Stimulated activated CD8-positive, alpha-beta memory T cell treated with anti-CD3 and anti-CD28 coated beads, Interleukin-12 subunit alpha, Interleukin-12 subunit beta, amount 100 ng/mL, for 1 hour (primary cell): ENCODE results near the gene NAALADL2.
"Not testable (repeated sequence)": the region's sequence is repeated elsewhere in the genome, so short reads cannot be mapped to it uniquely, and the experiment has no call there.

Source experiments
- DNase-seq: peaks from one replicate; pipeline ENCODE4 v3.0.0-alpha.2; 2020; ENCODE audit warnings: low read depth

Gene NAALADL2

DNA sequence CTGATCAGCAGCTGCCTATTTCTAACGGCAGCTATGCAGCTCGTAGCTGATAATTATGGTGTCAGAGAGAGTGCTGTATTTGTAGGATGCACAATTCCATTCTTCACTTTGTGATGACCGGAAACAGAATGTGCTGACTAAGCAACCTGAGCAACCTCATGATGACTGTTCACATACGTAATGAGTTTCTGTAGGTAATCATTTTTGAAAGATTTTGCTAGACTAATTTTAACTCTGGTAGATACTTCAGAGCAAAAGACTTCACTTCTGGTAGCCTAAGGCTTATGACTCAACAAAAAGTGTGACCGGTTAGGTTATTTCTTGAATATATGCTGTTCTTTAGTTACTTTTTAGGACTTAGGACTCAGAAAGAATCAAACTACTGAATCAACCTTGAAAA lies 567.7 kb downstream of the NAALADL2 start:
- no peak for DNase-seq

DNA sequence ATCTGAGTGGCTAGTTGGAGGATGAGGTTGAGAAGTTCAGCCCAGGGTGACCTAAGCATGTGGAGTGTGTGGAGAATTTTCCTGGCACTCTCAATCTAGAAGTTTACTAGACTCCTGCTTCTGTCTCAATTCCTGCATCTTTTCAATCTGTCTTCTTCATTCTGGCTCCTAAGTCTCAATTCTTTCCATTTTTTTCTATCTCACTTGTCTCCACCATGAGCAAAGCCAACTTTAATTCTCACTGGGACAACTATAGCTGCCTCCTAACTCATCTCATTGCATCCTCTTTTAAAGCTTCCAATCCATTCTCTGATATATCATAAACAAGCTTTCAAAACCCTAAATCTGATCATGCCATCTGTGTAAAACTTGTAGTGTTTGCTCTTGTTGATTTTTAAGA lies 569.3 kb downstream of the NAALADL2 start:
- no peak for DNase-seq

DNA sequence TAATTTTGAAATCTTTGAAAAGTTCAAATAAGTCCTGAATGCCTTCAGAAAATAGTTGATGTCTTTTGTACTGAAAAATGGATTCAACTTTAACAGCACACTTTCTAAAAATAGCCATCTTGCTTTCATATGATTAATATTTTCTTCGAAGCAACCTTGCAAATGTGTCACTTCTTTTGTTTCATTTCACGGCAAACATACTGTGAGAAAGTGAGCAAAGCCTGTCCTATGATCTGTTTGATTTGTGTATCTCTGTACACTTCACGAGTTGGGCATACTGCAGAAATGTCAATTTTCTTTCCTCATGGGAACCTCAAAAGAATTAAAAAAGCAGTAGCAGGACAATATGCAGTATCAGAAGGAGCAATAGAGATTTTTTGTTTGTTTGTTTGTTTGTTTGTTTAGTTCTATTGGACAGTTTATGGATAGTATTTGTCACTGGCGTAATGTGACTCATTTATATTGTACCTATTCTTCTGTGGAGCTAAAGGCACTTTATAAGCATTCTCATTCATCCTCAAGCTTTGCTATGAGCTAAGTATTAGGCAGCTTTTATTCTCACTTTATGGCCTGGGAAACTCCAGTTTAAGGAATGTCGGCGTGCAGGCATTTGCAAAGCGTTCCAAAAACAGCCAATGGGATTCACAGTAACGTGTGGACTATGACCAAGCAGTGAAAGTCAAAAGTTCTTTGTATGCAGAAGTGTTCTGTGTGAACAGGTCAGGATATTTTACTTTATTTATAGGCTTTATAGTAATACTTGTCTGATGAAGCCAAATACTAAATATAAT lies 572.0 kb downstream of the NAALADL2 start:
- no peak for DNase-seq

DNA sequence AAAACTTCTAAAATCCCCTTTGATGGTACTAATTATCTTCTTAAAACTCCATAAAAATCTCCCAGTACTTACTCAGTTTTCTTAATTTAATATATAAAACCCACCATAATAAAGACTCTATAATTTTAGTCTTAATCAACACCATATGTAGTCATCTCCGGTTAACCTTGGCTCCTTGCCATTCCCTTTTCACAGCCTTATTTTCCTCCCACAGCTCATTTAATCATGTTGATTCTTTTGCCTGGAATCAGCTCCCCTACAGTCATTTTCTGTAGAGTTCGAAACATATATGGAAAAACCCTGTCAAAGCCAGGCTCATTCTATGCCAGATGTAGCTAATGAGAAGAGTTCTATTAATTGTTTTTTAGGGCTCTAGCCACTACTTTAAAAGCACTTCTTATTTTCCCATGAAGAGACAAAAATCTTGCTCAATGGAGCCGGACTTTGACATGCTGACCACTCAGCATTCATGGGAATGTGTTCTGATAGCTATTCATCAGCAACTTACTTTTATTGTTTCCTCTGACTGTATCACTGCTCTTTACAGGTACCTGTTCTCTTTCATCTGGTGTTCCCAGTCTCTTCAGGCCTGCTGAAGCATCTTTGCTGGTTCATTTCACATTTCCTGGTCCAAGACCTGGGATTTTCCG lies 573.4 kb downstream of the NAALADL2 start:
- no peak for DNase-seq

DNA sequence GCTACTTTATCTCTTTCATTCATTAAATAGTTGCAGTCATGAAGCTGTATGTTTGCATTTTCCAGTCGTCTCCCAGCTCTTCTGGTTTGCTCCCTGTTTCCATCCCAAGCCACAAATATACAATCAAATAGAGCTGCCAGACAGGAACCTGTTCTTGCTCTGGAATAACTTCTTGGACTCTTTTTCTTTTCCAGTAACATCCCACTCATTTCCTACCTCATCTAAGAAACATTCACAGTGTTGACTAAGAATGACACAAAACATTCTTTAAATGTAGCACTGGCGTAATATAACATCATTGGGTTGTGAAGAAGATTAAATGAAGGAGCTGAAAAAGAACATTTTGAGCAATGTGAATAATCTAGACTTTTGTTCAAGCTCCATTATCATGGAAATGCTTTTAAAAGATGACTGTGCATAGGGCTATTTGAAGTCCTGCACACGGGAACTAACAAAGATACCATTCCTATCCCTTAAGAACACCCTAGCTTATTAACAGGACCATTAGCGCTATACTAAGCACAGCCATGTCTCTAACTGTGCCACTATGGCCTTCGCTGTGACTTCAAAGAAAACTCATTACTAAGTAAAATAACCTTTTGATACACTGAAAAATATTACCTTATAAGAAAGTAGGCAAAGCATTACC lies 574.0 kb downstream of the NAALADL2 start:
- no peak for DNase-seq

DNA sequence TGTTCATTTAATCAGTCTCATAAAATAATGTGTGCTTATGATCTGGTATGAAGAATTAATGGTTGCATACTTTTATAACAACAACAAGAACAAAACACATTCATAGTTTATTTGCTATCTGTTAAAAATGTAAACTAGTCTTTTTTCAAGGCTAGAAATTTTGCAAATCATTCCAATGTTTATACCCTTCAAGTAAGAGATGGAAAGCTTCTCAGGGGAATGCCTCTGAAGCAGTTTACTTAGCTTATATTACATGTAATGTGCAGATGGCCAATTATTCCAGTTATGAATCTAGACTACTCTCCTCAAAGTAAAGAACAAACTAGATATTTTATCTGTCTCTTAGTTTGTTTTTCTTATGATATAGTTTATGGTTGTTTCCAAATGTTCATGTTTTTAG lies 575.4 kb downstream of the NAALADL2 start:
- DNase-seq, result no peak

DNA sequence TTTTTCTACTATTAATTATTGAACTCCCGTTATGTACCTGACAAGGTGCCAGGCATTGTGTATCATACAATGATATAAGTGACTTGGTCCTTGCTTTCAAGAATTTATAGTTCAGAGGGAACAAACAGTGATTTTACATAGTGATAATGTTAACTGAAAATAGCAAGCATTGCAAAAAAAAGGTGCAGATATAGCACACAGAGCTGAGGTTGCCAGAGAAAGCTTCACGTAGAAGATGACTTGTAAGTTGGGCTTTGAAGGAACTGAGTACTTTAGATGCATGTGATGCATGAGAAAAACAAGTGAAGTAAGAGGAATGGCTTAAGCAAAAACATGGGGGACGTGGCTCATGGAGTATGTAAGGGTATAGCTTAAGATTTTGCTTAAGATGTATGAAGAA lies 584.5 kb downstream of the NAALADL2 start:
- DNase-seq, result no peak

DNA sequence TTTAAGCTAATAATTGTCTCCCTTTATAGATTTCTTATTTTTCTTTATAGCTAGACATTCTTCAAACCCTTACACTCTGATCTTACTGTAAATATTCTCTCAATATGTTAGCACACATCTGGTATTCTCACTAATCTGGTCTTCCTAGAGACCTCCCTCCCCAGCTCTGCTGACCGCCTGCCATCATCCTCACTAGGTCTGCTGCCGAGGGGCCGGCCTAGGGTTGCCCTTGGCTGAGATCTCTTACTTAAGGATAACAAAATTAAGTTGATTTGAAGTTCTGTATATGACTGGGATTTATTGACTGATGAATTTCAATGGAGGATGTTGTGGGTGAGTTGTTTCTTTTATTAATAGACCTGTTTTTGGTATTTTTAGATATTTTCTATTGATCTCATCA lies 586.6 kb downstream of the NAALADL2 start:
- no peak for DNase-seq

DNA sequence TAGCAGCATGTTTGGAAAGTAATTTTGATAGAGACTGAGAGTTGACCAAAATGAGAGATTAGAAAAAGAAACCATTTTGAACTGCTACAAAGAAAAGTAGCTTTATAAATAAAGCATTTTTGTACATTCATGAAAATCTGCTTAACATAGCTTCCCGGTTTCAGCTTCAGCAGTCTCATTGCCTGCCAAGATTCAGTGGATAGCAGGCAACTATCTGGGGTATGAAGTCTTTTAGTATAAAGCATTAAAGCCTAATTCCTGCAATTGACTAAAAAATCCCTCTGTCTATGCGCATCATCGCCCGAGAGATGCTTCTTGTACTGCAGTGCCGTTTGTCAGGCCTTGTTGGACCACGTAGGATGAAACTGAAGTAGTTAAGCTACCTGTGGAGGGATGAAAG lies 588.4 kb downstream of the NAALADL2 start:
- no peak for DNase-seq

DNA sequence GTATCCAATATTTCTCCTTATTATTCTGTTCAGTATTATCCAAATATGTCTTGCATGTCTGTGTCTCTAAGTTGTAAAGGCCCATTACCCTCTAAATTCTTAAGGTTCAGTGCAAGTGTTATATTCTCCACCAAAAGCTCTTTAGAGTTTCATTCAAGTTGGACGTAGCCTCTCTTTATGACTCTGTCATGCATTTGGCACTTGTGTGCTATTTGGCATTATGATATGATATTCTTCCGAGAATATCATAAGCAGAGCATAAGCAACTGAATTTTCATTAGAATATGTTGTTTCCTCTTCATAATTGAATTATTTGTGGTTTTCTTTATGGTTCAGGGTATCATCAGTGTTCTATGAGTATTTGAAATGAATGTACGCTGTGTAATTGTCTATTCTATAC lies 594.2 kb downstream of the NAALADL2 start:
- no peak for DNase-seq

DNA sequence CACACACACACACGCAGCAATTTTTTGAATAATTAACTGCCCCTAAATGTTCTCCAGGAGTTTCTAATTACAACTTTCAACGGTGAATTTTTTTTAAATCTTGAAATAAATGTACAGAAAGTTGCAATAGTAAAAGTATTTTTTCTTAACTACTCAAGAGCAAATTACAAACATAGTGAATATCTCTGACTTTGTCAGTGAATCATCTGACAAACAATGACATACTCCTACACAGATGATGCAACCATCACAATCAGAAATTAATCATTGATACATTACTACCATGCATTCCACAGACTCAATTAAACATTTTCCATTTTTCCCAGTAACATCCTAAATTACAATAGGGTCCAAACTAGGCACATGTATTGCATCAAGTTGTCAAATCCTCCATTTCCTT lies 597.3 kb downstream of the NAALADL2 start:
- no peak for DNase-seq

DNA sequence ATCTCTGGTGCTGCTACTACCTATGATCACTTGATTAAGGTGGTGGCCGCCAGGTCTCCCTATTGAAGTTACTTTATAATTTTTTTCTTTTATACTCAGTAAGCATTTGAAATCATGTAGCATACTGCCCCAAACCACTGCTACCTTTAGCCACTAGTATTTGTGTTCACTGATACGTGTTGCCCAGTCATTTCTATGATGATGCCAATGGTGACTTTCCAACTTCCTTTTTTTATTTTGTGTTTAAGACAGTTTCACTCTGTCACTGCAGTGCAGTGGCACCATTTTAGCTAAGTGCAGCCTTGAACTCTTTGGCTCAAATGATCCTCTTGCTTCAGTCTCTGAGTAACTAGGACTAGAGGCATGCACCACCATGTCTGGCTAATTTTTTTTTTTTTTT lies 598.2 kb downstream of the NAALADL2 start:
- DNase-seq, result no peak

DNA sequence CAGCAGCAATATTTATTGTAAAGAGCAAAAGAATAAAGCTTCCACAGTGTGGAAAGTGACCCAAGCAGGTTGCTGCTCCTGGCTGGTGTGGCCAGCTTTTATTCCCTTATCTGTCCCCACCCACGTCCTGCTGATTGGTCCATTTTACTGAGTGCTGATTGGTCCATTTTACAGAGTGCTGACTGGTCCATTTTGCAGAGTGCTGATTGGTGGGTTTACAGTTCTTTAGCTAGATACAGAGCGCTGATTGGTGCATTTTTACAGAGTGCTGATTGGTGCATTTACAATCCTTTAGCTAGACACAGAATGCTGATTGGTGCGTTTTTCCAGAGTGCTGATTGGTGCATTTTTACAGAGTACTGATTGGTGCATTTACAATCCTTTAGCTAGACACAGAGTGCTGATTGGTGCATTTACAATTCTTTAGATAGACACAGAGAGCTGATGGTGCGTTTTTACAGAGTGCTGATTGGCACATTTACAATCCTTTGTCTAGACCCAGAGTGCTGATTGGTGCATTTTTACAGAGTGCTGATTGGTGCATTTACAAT lies 601.8 kb downstream of the NAALADL2 start:
- not testable (repeated sequence) for DNase-seq

DNA sequence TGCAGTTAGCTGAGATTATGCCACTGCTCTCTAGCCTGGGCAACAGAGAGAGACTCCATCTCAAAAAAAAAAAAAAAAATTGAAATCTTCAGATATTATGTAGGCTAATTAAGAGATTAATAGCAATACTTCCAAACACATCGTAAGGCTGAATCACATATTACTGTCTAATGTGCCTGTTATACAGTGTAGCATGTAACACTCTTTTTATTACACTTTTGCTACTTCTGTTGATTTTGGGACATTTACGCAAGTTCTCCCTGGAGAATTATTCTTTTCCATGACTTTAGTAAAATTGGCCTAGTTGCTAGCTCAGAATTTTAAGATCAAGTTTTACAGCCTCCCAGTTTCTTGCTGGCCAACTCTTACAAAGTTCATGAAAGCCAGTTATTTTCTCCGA lies 605.2 kb downstream of the NAALADL2 start:
- DNase-seq, result no peak

DNA sequence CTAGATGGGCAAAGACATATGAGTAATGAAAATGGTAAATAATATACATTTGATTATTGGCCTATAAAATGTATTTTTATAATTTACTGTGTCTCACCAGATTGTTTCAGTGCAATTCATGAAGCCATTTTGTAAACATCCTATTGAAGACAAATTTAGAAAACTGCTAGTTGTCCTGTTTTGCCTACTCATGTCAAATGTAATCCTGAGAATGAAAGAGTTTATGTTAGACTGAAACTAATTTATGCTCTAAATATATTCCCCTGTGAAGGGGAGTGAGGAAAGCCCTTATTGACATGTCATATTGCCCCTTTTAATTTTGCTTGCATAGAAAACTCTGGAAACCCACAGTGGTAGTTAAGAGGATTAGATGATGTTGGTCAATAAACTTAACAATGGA lies 610.0 kb downstream of the NAALADL2 start:
- DNase-seq, result no peak

DNA sequence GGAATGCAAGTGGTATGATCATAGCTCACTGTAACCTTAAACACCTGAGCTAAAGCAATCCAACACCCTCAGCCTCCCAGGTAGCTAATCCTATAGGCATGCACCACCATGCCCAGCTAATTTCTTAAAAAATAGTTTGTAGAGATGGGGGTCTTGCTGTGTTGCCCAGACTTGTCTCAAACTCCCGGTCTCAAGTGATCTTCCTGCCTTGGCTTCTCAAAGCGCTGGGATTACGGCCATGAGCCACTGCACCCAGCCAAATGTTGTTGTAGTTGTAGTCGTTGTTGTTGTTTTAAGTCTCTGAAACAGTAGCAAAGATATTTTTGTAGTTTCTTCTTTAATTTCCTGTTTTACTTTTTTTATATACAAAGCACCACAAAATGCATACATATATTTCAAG lies 616.6 kb downstream of the NAALADL2 start:
- DNase-seq, result no peak

DNA sequence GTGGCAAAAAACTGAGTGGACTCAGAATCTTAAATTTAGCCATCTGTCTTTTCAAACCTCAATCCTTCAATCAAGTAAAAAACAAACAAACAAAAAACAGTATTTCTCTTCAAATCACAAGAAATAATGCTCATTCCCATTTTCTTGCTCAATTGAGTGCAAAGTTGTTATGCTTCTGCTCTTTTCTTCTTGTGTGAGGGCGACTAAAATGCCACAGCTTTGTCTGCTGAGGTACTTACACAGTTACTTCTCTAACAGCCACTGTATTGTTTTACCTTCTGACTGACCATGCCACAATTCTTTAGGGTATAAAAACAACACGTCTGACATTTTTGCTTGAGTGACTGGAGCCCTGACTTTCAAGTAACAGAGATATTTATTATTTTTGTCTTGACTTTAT lies 617.4 kb downstream of the NAALADL2 start:
- no peak for DNase-seq

DNA sequence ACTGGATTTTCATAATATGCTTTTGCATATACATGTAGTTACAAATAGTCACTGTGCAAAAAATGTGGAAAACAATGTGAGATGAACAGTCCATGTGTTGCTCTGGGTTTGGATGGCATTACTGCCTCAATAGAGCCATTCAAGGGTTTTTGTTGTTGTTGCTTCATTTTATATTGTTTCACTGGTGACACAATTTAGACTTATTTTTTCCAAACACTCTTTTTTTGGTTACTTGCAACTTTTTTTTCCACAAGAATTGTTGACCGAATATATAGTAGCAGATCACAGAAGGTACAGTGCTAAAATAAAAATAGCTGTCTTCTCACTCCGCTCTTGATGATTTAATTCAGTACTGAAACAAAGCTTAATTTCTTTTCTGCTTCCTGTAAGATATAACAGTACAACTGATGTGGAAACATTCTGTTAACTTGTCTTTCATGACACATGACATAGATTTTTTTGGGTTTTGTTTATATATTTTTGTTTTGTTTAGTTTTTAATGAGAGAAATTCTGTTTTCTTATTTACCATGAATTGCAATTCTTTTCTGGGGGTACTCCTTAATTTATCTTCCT lies 618.6 kb downstream of the NAALADL2 start:
- DNase-seq, result no peak

DNA sequence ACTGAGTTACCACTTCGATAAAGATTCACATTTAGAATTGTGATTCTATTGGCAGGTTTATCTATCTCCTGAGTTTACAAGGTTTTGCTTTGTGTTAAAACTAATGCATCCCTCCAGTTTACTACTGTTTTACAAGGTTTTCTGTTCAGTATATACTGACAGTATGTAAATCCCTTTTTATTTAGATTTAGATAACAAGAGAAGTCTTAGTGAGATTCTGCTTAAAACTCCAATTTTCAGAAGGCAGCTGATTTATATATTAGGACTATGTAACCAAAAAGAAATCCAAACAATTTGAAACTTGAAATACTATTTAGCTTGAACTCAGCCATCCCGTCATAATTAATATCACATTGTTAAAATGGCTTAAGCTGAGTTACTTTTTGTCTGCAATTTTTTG lies 619.2 kb downstream of the NAALADL2 start:
- DNase-seq, result no peak

DNA sequence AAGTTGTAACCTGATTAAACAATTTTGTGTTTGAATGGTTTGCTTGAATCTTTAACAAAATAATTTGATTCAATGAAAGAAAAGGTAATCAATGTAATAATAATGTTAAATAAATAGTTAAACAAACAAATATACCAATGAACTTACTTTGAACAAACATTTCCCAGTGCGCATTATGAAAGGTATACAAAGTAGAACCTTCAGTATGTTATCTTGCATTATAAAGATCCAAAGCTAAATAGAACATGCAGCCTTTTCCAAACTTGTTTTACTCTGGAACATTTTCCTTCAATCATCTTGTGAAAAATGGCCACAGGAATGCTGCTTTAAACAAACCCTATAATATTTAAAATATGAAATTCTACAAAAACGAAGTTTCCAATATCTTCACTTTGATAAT lies 620.0 kb downstream of the NAALADL2 start:
- no peak for DNase-seq

DNA sequence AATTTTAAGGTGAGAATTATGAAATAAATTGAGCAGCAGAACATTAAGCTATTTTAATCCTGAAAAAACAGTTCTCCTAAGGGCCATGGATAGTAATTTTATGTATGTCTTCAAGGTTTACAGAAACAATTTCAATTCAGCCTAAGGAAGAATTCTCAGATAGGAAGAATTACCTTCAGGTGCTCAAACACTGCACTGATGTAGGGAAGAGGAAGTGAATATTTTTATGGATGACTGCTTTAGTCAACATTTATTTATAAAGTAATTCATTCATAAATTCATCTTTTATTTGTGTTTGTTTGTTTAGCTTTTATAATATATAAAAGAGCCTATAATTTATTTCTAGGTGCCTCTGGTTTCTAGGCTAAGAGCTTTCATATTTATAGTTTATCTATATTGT lies 620.7 kb downstream of the NAALADL2 start:
- no peak for DNase-seq

DNA sequence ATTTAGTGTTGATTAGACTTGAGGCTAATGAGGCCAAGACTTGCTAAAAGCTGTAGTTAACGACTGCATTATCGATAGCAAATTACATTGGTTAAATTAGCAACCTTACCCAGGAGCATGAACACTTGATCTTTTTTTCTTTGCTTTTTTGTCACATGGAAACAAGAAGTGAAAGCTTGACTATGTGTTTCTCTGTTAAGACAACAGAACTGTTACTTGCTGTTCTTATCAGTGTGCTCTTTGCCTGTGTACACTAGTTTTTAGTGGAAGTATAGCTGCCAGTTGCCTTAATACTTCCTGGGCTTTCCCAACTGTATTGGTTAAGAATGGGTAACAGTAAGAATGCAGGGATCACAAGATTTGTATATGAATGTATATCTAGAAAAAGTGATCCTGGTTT lies 625.5 kb downstream of the NAALADL2 start:
- DNase-seq, result no peak

DNA sequence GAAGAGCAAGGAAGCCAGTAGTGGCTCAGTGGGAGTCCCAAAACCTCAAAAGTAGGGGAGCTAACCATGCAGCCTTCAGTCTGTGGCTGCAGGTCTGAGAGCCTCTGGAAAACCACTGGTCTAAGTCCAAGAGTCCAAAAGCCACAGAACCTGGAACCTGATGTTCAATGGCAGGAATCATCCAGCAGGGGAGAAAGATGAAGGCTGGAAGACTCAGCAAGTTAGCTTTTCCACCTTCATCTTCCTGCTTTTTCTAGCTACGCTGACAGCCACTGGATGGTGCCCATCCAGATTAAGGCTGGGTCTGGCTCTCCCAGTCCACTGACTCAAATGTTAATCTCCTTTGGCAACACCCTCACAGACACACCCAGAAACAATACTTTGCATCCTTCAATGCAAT lies 626.3 kb downstream of the NAALADL2 start:
- no peak for DNase-seq
